IMR-90 (cell line): ENCODE results near the gene ACTR3C. TPM values are rescaled to one million over a fixed set of nuclear protein-coding genes. Genes with fewer than 3 reads are reported as not detected.

Source experiments
- ATAC-seq: fragments of 200-7000 bp; cut with Tn5 transposase; 2 replicates; pipeline ENCODE4 v1.9.1; 2020; ENCODE audit warnings: low read depth, mild to moderate bottlenecking, moderate library complexity
- BruUV-seq: library from RNA; stranded (reverse); fragments of 400-500 nt; replicated peaks from 2 replicates; lab custom pipeline; 2021; lab: Mats Ljungman, UMichigan
- CTCF ChIA-PET: fragments of 300-600 bp; formaldehyde crosslinking; extraction: SDS; loops from one replicate; lab custom pipeline; 2021; ENCODE audit warnings: antibody characterized with exemption; lab: Yijun Ruan, JAX
- POLR2A ChIA-PET: fragments of 300-600 bp; sonication (Branson Sonifier 250); formaldehyde crosslinking; loops from one replicate; lab custom pipeline; 2022; ENCODE audit warnings: antibody characterized with exemption; ENCODE audit not compliant: unreplicated experiment; lab: Charles Lee
- DNase-seq: peaks from one replicate; pipeline ENCODE4 v3.0.0; 2013
- H2AFZ ChIP-seq: replicated peaks from 2 replicates; pipeline ENCODE3; 2013; ENCODE audit warnings: low read length, mild to moderate bottlenecking; ENCODE audit not compliant: poor library complexity
- H2AK5ac ChIP-seq: 2 replicates; pipeline ENCODE4 v1.6.1; 2013; ENCODE audit warnings: low read depth, low read length, inconsistent platforms
- H2AK9ac ChIP-seq: replicated peaks from 2 replicates; pipeline ENCODE3; 2013; ENCODE audit warnings: mild to moderate bottlenecking, low read depth, low read length, moderate library complexity; ENCODE audit not compliant: poor library complexity
- H2BK120ac ChIP-seq: 2 replicates; pipeline ENCODE4 v1.6.1; 2013; ENCODE audit warnings: low read depth, low read length, inconsistent platforms
- H2BK15ac ChIP-seq: 3 replicates; pipeline ENCODE4 v1.6.1; 2013; ENCODE audit warnings: low read depth, low read length, inconsistent platforms
- H2BK20ac ChIP-seq: 2 replicates; pipeline ENCODE4 v1.6.1; 2013; ENCODE audit warnings: low read depth, mild to moderate bottlenecking, inconsistent platforms, low read length, moderate library complexity
- H2BK5ac ChIP-seq: 2 replicates; pipeline ENCODE4 v1.6.1; 2013; ENCODE audit warnings: mild to moderate bottlenecking, low read depth, low read length, inconsistent platforms; ENCODE audit not compliant: poor library complexity, severe bottlenecking
- H3K14ac ChIP-seq: replicated peaks from 2 replicates; pipeline ENCODE4 v1.6.1; 2013; ENCODE audit warnings: low read depth, low read length, inconsistent platforms
- H3K18ac ChIP-seq: 2 replicates; pipeline ENCODE4 v1.6.1; 2013; ENCODE audit warnings: low read depth, low read length, control low read depth
- H3K23ac ChIP-seq: 2 replicates; pipeline ENCODE4 v1.6.1; 2013; ENCODE audit warnings: low read depth, low read length, inconsistent platforms
- H3K27ac ChIP-seq: 2 replicates; pipeline ENCODE4 v1.5.1; 2013; ENCODE audit warnings: mild to moderate bottlenecking, control low read depth, low read length; ENCODE audit not compliant: insufficient read depth
- H3K27me3 ChIP-seq: 2 replicates; pipeline ENCODE4 v1.6.1; 2013; ENCODE audit warnings: low read length; ENCODE audit not compliant: control insufficient read depth, insufficient read depth
- H3K36me3 ChIP-seq: 2 replicates; pipeline ENCODE4 v1.6.1; 2013; ENCODE audit warnings: low read length, mixed read lengths; ENCODE audit not compliant: control insufficient read depth, insufficient read depth
- H3K4ac ChIP-seq: 2 replicates; pipeline ENCODE4 v1.6.1; 2013; ENCODE audit warnings: low read depth, low read length, inconsistent platforms
- H3K4me1 ChIP-seq: 2 replicates; pipeline ENCODE4 v1.6.1; 2013; ENCODE audit warnings: low read length, mixed read lengths; ENCODE audit not compliant: control insufficient read depth, insufficient read depth
- H3K4me2 ChIP-seq: 2 replicates; pipeline ENCODE4 v1.6.1; 2013; ENCODE audit warnings: low read depth, mild to moderate bottlenecking, control low read depth, low read length, moderate library complexity
- H3K4me3 ChIP-seq: 2 replicates; pipeline ENCODE4 v1.5.1; 2013; ENCODE audit warnings: low read depth, mild to moderate bottlenecking, control low read depth, low read length, moderate library complexity; ENCODE audit not compliant: insufficient read depth
- H3K56ac ChIP-seq: 2 replicates; pipeline ENCODE4 v1.6.1; 2013; ENCODE audit warnings: low read length, inconsistent platforms; ENCODE audit not compliant: insufficient read depth; ENCODE audit errors: extremely low read depth
- H3K79me1 ChIP-seq, 2 experiments: 2 replicates each; pipeline ENCODE4 v1.6.1; 2013; ENCODE audit warnings: low read length in 2 of 2, inconsistent platforms in 1 of 2, low read depth in 1 of 2
- H3K9ac ChIP-seq: 2 replicates; pipeline ENCODE4 v1.6.1; 2013; ENCODE audit warnings: low read depth, low read length, control low read depth
- H3K9me1 ChIP-seq: 2 replicates; pipeline ENCODE4 v1.6.1; 2013; ENCODE audit warnings: low read length, inconsistent platforms; ENCODE audit not compliant: insufficient read depth
- H3K9me3 ChIP-seq: 2 replicates; pipeline ENCODE4 v1.6.1; 2013; ENCODE audit warnings: low read length; ENCODE audit not compliant: control insufficient read depth, insufficient read depth
- H4K20me1 ChIP-seq: 2 replicates; pipeline ENCODE4 v1.6.1; 2013; ENCODE audit warnings: low read length, inconsistent platforms; ENCODE audit not compliant: insufficient read depth
- H4K5ac ChIP-seq: 2 replicates; pipeline ENCODE4 v1.6.1; 2013; ENCODE audit warnings: mild to moderate bottlenecking, low read depth, low read length, control low read depth
- H4K8ac ChIP-seq, 2 experiments: 2 replicates each; pipeline ENCODE4 v1.6.1; 2013; ENCODE audit warnings: low read depth in 2 of 2, low read length in 2 of 2, control low read depth in 1 of 2, inconsistent platforms in 1 of 2
- H4K91ac ChIP-seq: 2 replicates; pipeline ENCODE4 v1.6.1; 2013; ENCODE audit warnings: low read depth, low read length, inconsistent platforms; ENCODE audit not compliant: insufficient read depth
- CHD1 ChIP-seq: IDR thresholded peaks from 2 replicates; pipeline ENCODE4 v1.6.1; 2012; ENCODE audit warnings: low read depth, low read length, improper control_type of control experiment
- CTCF ChIP-seq: conservative IDR thresholded peaks from 2 replicates; pipeline ENCODE4 v1.5.1; 2012; ENCODE audit warnings: mild to moderate bottlenecking, low read depth, low read length, improper control_type of control experiment
- ELK1 ChIP-seq: fragments of 150-350 bp; IDR thresholded peaks from 2 replicates; pipeline ENCODE4 v1.6.1; 2016; ENCODE audit warnings: low read depth, mild to moderate bottlenecking, low read length, moderate library complexity, borderline replicate concordance
- MAZ ChIP-seq: IDR thresholded peaks from 2 replicates; pipeline ENCODE4 v1.6.1; 2012; ENCODE audit warnings: low read depth, mild to moderate bottlenecking, low read length, improper control_type of control experiment, moderate library complexity, borderline replicate concordance
- MXI1 ChIP-seq: IDR thresholded peaks from 2 replicates; pipeline ENCODE4 v1.6.1; 2012; ENCODE audit warnings: low read depth, mild to moderate bottlenecking, low read length, moderate library complexity, borderline replicate concordance
- NFE2L2 ChIP-seq: fragments of 150-350 bp; IDR thresholded peaks from 2 replicates; pipeline ENCODE4 v1.6.1; 2016; ENCODE audit warnings: low read depth, mild to moderate bottlenecking, low read length
- POLR2A ChIP-seq: IDR thresholded peaks from 2 replicates; pipeline ENCODE4 v1.6.1; 2012; ENCODE audit warnings: mild to moderate bottlenecking, low read depth, low read length
- RAD21 ChIP-seq: IDR thresholded peaks from 2 replicates; pipeline ENCODE4 v1.6.1; 2012; ENCODE audit warnings: low read length, improper control_type of control experiment
- RCOR1 ChIP-seq: IDR thresholded peaks from 2 replicates; pipeline ENCODE4 v1.6.1; 2012; ENCODE audit warnings: mild to moderate bottlenecking, low read length, improper control_type of control experiment; ENCODE audit not compliant: insufficient replicate concordance
- RFX5 ChIP-seq: IDR thresholded peaks from 2 replicates; pipeline ENCODE4 v1.8.0; 2012; ENCODE audit warnings: low read depth, mild to moderate bottlenecking, low read length, moderate library complexity
- USF2 ChIP-seq: fragments of 150-350 bp; IDR thresholded peaks from 2 replicates; pipeline ENCODE4 v1.6.1; 2017; ENCODE audit warnings: mild to moderate bottlenecking, antibody characterized with exemption, low read length, low read depth
- WGBS, 2 experiments: methylation state at CpG; one replicate each; pipeline versions ENCODE4 v1.1.5 to v1.1.7; 2013; ENCODE audit warnings: missing lambda C conversion rate in 2 of 2; ENCODE audit not compliant: insufficient read length in 1 of 2; ENCODE audit errors: extremely low coverage in 2 of 2; 5-methylcytosine and 5-hydroxymethylcytosine counted together
- dilution Hi-C: fragments of 300-500 bp; cut with HindIII; formaldehyde crosslinking; loops from one replicate; pipeline ENCODE4 v1.14.3; 2018; ENCODE audit warnings: low sequenced_read_pairs; ENCODE audit not compliant: unreplicated experiment
- in situ Hi-C: fragments of 300-500 bp; cut with MboI; formaldehyde crosslinking; loops from 3 replicates; pipeline ENCODE4 v1.14.3; 2019; ENCODE audit warnings: low sequenced_read_pairs, inconsistent platforms, mixed read lengths
- intact Hi-C: fragments of 100-400 bp; cut with micrococcal nuclease; formaldehyde crosslinking; loops from 2 replicates; pipeline ENCODE4 v1.10.0; 2022
- polyA plus RNA-seq, 3 experiments: library from polyadenylated mRNA; depleted of rRNA; stranded (reverse); fragments of >200 nt; gene quantifications; 2 replicates each; pipeline ENCODE4 v1.2.3, GENCODE V29; 2012; ENCODE audit warnings: low replicate concordance in 1 of 3
- total RNA-seq: library from RNA; depleted of rRNA; stranded (reverse); fragments of >200 nt; gene quantifications from 2 replicates; pipeline ENCODE4 v1.2.3, GENCODE V29; 2012

The ACTR3C gene
- total and polyA plus RNA-seq, 2 of the 4 experiments (the other 2 are of a cell fraction): not detected

GRCh38 chr7:150337659-150338081, 14.3 kb upstream of the ACTR3C start:
- Histone ChIP-seq H2BK120ac (no peak overlapping the region), H3K56ac (no peak overlapping the region), H4K8ac (no peak overlapping the region), H2BK20ac (no peak overlapping the region), H3K9me3 (peaks cover 5% of the 10 kb centered on the region; the same call in 1 of the 2 replicates), H3K14ac (no peak overlapping the region), H2BK5ac (no peak overlapping the region), H2AK9ac (no peak overlapping the region), H3K4me1 (peaks cover 33% of the 10 kb centered on the region), H3K36me3 (no peaks in the 10 kb centered on the region), H4K91ac (no peak overlapping the region), H3K23ac (no peak overlapping the region), H3K27ac (no peak overlapping the region), H3K27me3 (peaks cover 18% of the 10 kb centered on the region), H3K79me1 (no peaks in the 10 kb centered on the region), H3K4ac (no peak overlapping the region), H3K4me2 (no peak overlapping the region), H2BK15ac (no peak overlapping the region), H3K9ac (no peak overlapping the region), H4K20me1 (0 out of 2 replicates have a peak, but pooled peaks cover 3% of the 10 kb centered on the region), H2AK5ac (no peak overlapping the region), H3K18ac (no peak overlapping the region), H3K9me1 (peaks cover 11% of the 10 kb centered on the region; the same call in 1 of the 2 replicates), H4K5ac (no peak overlapping the region), H2AFZ (no peak overlapping the region), H3K4me3 (no peak overlapping the region)
- dilution Hi-C loops (no loop called here), in situ Hi-C loops (no loop called here), intact Hi-C loops (no loop called here)
- TF ChIP-seq MAZ (no peak), USF2 (no peak), ELK1 (no peak), RCOR1 (no peak), CHD1 (no peak), CTCF (no peak), NFE2L2 (no peak), POLR2A (no peak), RFX5 (no peak), RAD21 (no peak), MXI1 (no peak)
- BruUV-seq: no TSS peak
- DNase-seq: no peak
- ATAC-seq: no peak
- CTCF ChIA-PET: interaction anchor here (0.6 kb wide), 1 partner anchor 31 kb away, joined by 3 read pairs; no protein-coding TSS in a partner anchor
- 100% methylated on average over 1 of the region's 6 CpGs; no CpG with 5 or more reads in 1 of the 2 experiments for WGBS, 2 experiments
- POLR2A ChIA-PET: no interaction called here
